Neuron (in vitro differentiated cells): ENCODE data around the gene SLC1A2.

Source experiments
- H2AFZ ChIP-seq: one replicate; pipeline ENCODE4 v1.6.1; 2013; ENCODE audit warnings: low read depth, mild to moderate bottlenecking, inconsistent platforms, low read length, moderate library complexity
- H3K27me3 ChIP-seq: one replicate; pipeline ENCODE4 v1.6.1; 2013; ENCODE audit warnings: low read length; ENCODE audit not compliant: insufficient read depth
- H3K36me3 ChIP-seq: one replicate; pipeline ENCODE4 v1.6.1; 2013; ENCODE audit warnings: low read length; ENCODE audit not compliant: insufficient read depth
- H3K4me1 ChIP-seq: one replicate; pipeline ENCODE4 v1.6.1; 2013; ENCODE audit warnings: low read length; ENCODE audit not compliant: insufficient read depth
- H3K4me3 ChIP-seq: 2 replicates; pipeline ENCODE4 v1.5.1; 2013; ENCODE audit warnings: mild to moderate bottlenecking, low read length, moderate library complexity
- H3K9me3 ChIP-seq: one replicate; pipeline ENCODE4 v1.6.1; 2013; ENCODE audit warnings: low read length

The SLC1A2 gene

DNA sequence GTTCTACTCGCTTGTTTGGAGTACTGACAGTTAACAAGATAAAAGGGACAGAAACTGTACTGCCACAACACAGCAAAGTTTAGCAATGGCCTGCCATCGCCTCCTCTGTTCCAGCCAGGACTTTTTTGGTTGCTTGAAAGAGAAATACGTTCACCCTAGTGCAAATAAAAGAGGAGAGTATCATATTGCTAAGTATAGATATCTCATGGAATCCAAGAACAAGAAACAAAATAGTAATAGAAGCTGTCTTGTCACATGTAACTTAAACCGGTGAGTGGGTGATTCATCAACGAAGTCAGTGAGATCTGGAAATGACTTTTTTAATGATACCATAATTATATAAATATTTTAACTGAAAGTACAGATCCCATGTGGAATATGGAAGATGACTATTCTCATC lies 35.4 kb downstream of the SLC1A2 start:
- H3K27me3 ChIP-seq, result no peaks in the 10 kb centered on the region
- no peaks in the 10 kb centered on the region for H3K9me3 ChIP-seq

DNA sequence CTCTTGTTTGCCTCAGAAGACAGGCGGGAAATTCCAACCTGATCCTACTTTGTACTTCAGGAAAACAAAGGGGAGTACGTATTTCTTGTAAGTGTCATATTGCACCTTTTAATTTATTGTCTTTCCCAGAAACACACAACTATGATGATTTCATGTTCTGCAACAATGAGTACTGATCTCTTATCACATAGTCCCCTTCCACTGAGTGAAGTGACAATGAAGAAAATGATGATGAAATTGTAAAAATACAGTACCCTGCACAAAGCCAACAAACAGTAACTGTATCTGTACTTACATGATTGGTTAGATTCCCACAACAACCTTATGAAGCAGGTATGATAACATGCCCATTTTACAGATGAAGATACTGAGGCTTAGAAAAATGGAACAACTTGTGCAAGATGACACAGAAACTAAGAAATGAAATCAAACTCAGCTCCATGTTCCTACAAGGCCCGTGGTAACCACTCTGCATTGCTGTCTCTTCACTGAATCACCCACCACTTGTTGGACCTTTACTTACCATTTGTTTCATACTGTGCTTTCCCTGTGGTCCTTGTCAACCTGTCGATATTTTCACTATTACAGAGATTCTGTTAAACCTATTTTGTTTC lies 37.5 kb downstream of the SLC1A2 start:
- H3K4me3 ChIP-seq, result no peak overlapping the region
- no peak overlapping the region for H2AFZ ChIP-seq
- H3K27me3 ChIP-seq, result no peaks in the 10 kb centered on the region
- H3K4me1 ChIP-seq, result peaks cover 1% of the 10 kb centered on the region
- H3K9me3 ChIP-seq, result no peaks in the 10 kb centered on the region
- no peaks in the 10 kb centered on the region for H3K36me3 ChIP-seq

More for the DNA sequence above, 35.4 kb downstream of the SLC1A2 start:
- Histone ChIP-seq H3K4me1 (peaks cover 10% of the 10 kb centered on the region), H3K4me3 (no peak overlapping the region), H2AFZ (no peak overlapping the region), H3K36me3 (no peaks in the 10 kb centered on the region)

DNA sequence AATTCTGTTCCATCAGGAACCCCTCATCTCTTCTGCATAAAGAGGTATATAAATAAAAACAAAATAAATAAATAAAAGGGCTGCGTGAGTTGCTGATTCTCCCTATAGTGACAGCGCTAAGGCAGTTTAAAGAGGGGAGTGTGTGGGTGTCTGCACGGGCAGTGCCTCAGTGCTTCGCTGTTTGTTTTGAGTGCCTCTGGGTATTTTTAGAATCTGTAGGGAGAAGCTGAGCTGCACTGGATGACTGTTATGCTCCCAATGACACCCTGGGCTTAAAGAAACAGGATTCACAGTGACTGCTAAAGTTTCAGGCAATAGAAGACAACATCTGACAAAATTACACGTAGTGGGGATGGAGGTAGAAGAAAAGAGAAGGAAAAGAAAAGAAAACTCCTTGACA lies 38.8 kb downstream of the SLC1A2 start:
- Histone ChIP-seq H3K27me3 (no peaks in the 10 kb centered on the region), H3K36me3 (no peaks in the 10 kb centered on the region), H3K4me3 (no peak overlapping the region), H2AFZ (no peak overlapping the region), H3K9me3 (no peaks in the 10 kb centered on the region), H3K4me1 (no peaks in the 10 kb centered on the region)

DNA sequence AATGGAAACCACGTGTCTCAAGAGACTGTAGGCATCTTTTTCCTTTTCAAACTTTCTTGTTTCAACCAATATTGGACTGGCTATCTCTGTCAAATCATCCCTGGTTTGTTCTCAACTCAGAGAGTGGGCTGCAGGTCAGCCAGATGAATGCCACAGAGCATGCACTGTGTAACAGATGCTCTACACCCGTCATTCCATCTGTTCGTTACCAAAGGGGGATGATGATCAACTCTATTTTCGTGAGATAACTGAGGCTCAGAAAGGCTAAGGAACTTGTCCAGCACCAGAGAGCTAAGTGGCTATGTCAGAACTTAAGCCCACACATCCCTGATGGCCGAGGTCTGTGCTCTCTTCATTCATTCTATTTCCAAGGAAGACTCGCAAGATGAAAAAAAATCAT lies 42.1 kb downstream of the SLC1A2 start:
- no peaks in the 10 kb centered on the region for H3K36me3 ChIP-seq
- H2AFZ ChIP-seq, result no peak overlapping the region
- no peaks in the 10 kb centered on the region for H3K9me3 ChIP-seq
- no peaks in the 10 kb centered on the region for H3K4me1 ChIP-seq
- no peak overlapping the region for H3K4me3 ChIP-seq
- no peaks in the 10 kb centered on the region for H3K27me3 ChIP-seq

DNA sequence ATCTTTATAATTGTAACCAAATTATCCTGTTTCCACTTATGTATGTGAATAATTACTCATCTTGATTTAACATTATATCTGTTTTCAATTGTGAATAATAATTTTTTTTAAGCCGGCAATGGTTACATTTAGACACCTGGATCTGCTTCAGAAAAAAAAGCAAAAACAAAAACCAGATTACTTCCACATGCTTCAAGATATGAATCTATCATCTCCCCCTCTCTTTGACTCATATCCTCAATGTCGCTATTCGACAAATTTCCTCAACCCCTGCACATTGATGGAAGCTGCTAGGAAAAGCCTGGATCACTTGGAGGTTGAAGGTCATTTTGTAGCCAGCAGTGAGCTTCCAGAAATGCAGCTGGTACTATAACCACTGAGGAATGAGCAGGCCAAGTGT lies 42.7 kb downstream of the SLC1A2 start:
- Histone ChIP-seq H3K4me1 (no peaks in the 10 kb centered on the region), H3K9me3 (no peaks in the 10 kb centered on the region), H3K4me3 (no peak overlapping the region), H3K36me3 (no peaks in the 10 kb centered on the region), H2AFZ (no peak overlapping the region), H3K27me3 (no peaks in the 10 kb centered on the region)

DNA sequence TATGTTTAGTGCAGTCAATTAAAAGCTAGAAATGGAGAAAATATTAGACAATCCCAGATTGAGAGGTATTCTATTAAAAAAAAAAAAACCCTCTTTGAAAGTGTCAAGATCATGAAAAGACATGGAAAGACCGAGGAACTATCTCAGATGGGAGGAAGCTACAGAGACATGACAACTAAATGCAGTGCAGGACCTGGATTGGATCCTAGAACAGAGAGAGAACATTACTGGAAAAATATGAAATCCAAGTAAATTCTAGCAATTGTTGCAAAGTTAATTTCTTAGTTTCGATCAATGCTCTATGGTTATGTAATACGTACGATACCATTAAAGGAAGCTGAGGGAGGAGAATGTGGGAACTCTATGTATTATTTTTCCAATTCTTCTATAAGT lies 43.2 kb downstream of the SLC1A2 start:
- no peak overlapping the region for H2AFZ ChIP-seq
- no peaks in the 10 kb centered on the region for H3K9me3 ChIP-seq
- H3K27me3 ChIP-seq, result no peaks in the 10 kb centered on the region
- H3K4me3 ChIP-seq, result no peak overlapping the region
- H3K4me1 ChIP-seq, result no peaks in the 10 kb centered on the region
- H3K36me3 ChIP-seq, result no peaks in the 10 kb centered on the region

DNA sequence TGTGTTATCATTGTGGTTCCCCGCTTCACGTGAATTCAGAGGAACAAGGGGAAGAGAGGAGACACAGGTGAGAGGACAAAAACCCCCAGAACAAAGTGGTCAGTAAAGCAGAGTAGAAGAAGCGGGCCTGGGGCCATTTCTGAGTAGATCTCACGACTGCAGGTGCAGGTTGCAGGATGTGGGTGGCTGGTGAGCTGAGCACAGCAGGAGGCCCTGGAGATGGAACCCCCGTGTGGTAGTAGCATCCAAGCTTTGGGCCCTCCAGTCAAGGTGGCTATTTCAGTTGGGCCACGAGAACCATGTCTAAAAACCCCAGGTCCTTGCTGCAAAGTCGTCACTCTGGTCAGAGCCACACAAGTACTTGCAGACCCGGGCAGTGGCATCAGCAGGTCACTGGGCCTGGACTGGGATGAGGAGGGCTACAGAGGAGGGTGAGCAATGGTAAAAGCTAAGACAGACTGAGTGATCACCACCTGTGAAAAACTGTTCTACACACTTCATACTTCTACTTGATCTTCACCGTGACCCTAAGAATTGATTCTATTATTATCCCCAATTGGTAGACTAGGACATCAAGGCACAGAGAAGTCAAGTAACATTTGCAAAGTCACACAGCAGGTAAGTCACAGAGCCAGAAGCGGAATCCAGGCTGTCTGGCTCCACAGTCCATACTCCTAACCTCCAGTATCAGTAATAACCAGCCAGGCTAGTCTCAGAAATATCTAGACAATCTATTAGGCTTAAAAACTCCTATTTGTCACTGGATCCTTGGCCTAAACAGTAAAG lies 43.8 kb downstream of the SLC1A2 start:
- Histone ChIP-seq H3K27me3 (no peaks in the 10 kb centered on the region), H3K36me3 (no peaks in the 10 kb centered on the region), H3K4me1 (no peaks in the 10 kb centered on the region), H3K9me3 (no peaks in the 10 kb centered on the region), H3K4me3 (no peak overlapping the region), H2AFZ (no peak overlapping the region)

DNA sequence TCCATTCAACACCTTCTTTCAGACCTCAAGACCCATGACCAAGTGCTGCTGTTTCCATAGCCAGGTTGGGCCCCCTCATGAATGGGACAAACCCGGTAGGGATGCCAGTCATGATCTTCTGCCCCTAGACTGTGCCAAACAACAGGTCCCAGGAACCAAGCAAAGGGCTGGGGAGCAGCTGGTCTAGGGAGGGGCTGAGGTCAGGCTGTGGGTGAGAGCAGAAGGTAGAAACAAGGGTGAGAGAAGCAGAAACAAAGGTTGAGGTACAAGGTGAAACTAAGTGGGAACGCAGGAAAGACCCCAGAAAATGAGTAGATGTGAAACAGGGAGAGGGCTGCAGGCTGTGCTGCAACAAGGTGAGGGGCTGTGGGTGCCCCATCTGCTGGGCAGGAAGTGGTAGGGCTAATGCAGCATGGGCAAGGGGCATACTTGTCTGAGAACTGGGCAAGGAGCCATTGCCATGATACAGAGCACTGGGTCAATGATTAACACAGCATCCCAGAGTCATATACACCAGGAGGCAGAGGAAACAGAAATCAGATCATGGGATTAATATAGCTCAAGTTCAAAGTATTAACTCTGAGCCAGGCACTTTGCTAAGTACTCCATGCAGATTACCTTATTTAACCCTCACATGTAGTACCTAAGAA lies 45.9 kb downstream of the SLC1A2 start:
- Histone ChIP-seq H3K36me3 (no peaks in the 10 kb centered on the region), H3K9me3 (no peaks in the 10 kb centered on the region), H3K4me1 (no peaks in the 10 kb centered on the region), H2AFZ (no peak overlapping the region), H3K4me3 (no peak overlapping the region), H3K27me3 (no peaks in the 10 kb centered on the region)

DNA sequence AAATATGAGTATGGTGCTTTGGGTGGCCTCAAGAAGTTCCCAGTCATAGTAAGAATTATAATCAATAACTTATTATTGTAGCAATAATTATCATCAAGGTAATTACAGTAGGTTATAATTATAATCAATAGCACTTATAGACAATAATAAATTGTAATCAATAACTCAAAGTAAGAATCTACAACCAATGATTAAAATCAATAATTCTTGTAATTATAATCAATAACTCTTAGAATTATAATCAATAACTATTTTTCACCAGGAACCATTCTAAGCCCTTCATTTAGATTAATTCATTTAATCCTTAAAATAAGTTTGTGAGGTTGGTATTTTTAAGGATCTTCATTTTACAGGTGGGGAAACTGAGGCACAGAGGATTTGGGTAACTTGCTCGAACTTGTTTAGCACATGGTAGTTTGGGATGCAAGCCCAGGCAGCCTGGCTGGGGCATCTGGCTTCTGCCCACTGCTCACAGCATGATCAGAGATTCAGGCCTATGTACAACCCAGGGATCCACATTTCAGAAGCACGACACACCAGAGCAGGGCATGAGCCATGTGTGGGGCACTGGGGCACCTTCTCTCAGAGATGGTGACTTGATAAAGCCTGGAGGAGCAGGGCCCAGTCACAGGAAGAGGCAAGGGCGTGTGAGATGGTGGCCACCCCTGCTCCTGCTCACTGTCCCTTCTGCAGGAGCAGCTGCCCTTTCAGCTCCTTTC lies 46.6 kb downstream of the SLC1A2 start:
- H3K9me3 ChIP-seq, result no peaks in the 10 kb centered on the region
- no peak overlapping the region for H2AFZ ChIP-seq
- no peaks in the 10 kb centered on the region for H3K27me3 ChIP-seq
- H3K4me1 ChIP-seq, result no peaks in the 10 kb centered on the region
- H3K4me3 ChIP-seq, result no peak overlapping the region
- H3K36me3 ChIP-seq, result no peaks in the 10 kb centered on the region

DNA sequence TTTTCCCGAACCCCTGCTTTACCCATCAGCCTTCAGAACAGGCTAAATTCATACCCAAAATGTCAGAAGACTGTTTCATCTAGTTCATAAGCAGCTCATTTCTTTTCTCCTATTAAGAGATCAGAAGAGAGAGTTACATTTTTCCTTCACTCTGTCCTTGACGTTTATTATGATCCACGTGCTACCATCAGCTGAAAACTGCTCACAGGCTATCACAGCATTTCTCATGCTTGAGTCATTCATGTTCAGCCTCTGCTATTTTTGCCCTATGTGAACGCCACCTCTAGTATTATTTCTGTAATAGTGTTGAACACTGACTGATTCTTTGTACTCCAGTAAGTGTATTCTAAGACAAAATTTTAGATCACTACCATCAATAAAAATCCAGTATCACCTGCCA lies 51.9 kb downstream of the SLC1A2 start:
- no peak overlapping the region for H3K4me3 ChIP-seq
- H3K4me1 ChIP-seq, result peaks cover 14% of the 10 kb centered on the region
- no peaks in the 10 kb centered on the region for H3K9me3 ChIP-seq
- no peaks in the 10 kb centered on the region for H3K36me3 ChIP-seq
- no peaks in the 10 kb centered on the region for H3K27me3 ChIP-seq
- no peak overlapping the region for H2AFZ ChIP-seq

DNA sequence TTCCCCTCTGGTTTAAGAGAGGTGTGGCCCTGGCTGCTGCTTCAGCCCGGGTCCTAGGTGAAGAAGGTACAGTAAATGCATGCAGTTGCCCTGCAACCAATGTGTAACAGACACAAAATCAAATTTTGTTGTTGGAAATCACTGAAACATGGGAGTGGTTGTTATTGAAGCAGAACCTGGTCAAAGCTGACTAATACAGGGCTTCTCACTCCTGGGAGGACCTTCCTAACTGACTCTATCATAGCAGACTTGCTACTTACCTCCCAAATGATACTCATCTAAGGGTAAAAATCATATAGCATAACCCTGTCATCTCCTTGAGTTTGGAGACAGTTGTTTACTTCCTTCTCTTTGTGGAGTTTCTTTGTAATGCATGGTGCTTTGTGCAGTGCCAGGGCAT lies 52.6 kb downstream of the SLC1A2 start:
- Histone ChIP-seq H2AFZ (no peak overlapping the region), H3K27me3 (no peaks in the 10 kb centered on the region), H3K36me3 (no peaks in the 10 kb centered on the region), H3K9me3 (no peaks in the 10 kb centered on the region), H3K4me3 (no peak overlapping the region), H3K4me1 (peaks cover 14% of the 10 kb centered on the region)

DNA sequence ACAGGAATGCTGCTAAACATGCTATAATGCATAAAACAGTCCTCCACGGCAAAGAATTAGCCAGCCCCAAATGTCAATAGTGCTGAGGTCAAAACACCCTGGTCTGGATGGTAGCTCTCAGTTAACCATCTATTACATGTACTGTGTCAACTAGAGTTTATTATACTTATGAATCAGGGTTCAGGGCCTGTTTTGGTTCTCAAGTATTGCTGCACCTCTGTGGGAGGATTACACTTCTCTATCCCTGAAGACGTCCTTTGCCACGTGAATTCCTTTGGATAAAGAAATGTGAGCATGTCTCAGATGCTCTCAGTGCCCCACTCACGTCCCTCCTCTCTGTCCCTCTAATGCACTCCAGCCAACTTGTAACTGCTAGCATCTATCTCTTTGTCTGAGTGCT lies 53.4 kb downstream of the SLC1A2 start:
- Histone ChIP-seq H2AFZ (no peak overlapping the region), H3K4me3 (no peak overlapping the region), H3K27me3 (no peaks in the 10 kb centered on the region), H3K36me3 (no peaks in the 10 kb centered on the region), H3K9me3 (no peaks in the 10 kb centered on the region), H3K4me1 (peaks cover 14% of the 10 kb centered on the region)

DNA sequence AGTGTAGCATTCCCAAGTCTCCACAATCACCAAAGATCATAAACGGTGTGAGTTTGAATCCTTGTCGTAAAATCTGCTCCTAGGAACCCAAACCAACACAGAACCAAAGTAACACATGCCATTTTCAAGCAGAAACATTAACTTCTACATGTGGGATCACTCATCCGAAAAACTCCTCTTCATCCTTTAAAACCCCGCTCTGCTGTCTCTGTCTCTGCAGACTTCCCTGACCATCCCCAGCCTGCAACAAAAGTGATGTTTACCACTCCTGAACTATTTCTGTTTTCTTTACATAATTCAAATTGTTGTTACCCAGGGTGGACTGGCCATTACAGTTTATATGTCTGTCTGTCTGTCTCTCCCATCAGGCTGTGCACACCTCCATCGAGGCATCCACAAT lies 54.0 kb downstream of the SLC1A2 start:
- Histone ChIP-seq H3K36me3 (no peaks in the 10 kb centered on the region), H2AFZ (no peak overlapping the region), H3K4me1 (peaks cover 14% of the 10 kb centered on the region), H3K9me3 (no peaks in the 10 kb centered on the region), H3K27me3 (no peaks in the 10 kb centered on the region), H3K4me3 (no peak overlapping the region)
